ENCODE measurements around the gene HAGHL.
A peak's percentile ranks its signal among the peaks of the same experiment; 100 is the strongest.

Gene HAGHL

GRCh38 chr16:692356-693108 is 34.4 kb upstream of the HAGHL start:
- no peak for DNase-seq (ENCODE audit: low read depth)
- Histone ChIP-seq H3K27me3 (replicated peaks; ENCODE audit: control insufficient read depth, insufficient read depth, low read length) (peaks cover 14% of the 10 kb centered on the region), H3K9ac (ENCODE audit: low read length) (no peak overlapping the region), H3K36me3 (ENCODE audit: control insufficient read depth, insufficient read depth, low read length, severe bottlenecking) (no peaks in the 10 kb centered on the region), H3K9me3 (ENCODE audit: control insufficient read depth, low read length) (no peaks in the 10 kb centered on the region), H3K4me1 (ENCODE audit: control insufficient read depth, insufficient read depth, low read length) (peaks cover 14% of the 10 kb centered on the region), H3K4me3 (ENCODE audit: low read length) (no peak overlapping the region)

GRCh38 chr16:693364-693763 is 33.5 kb upstream of the HAGHL start:
- Histone ChIP-seq H3K9me3 (ENCODE audit: control insufficient read depth, low read length) (no peaks in the 10 kb centered on the region), H3K27me3 (replicated peaks; ENCODE audit: control insufficient read depth, insufficient read depth, low read length) (peaks cover 14% of the 10 kb centered on the region), H3K36me3 (ENCODE audit: control insufficient read depth, insufficient read depth, low read length, severe bottlenecking) (no peaks in the 10 kb centered on the region), H3K9ac (ENCODE audit: low read length) (no peak overlapping the region), H3K4me1 (ENCODE audit: control insufficient read depth, insufficient read depth, low read length) (peaks cover 14% of the 10 kb centered on the region), H3K4me3 (ENCODE audit: low read length) (no peak overlapping the region)
- DNase-seq (ENCODE audit: low read depth): no peak

- DNase-seq (ENCODE audit: low read depth): no peak
- H3K27me3 ChIP-seq (replicated peaks; ENCODE audit: control insufficient read depth, insufficient read depth, low read length): peaks cover 14% of the 10 kb centered on the region
- H3K36me3 ChIP-seq (ENCODE audit: control insufficient read depth, insufficient read depth, low read length, severe bottlenecking): no peaks in the 10 kb centered on the region
- H3K4me3 ChIP-seq (ENCODE audit: low read length): no peak overlapping the region
- no peak overlapping the region for H3K9ac ChIP-seq (ENCODE audit: low read length)
- H3K4me1 ChIP-seq (ENCODE audit: control insufficient read depth, insufficient read depth, low read length): peaks cover 10% of the 10 kb centered on the region
- H3K9me3 ChIP-seq (ENCODE audit: control insufficient read depth, low read length): no peaks in the 10 kb centered on the region
Observed at GRCh38 chr16:693766-694165, 33.1 kb upstream of the HAGHL start.

- peaks cover 16% of the 10 kb centered on the region for H3K27me3 ChIP-seq (replicated peaks; ENCODE audit: control insufficient read depth, insufficient read depth, low read length)
- H3K36me3 ChIP-seq (ENCODE audit: control insufficient read depth, insufficient read depth, low read length, severe bottlenecking): no peaks in the 10 kb centered on the region
- no peaks in the 10 kb centered on the region for H3K9me3 ChIP-seq (ENCODE audit: control insufficient read depth, low read length)
- no peak overlapping the region for H3K4me3 ChIP-seq (ENCODE audit: low read length)
- peaks cover 5% of the 10 kb centered on the region for H3K4me1 ChIP-seq (ENCODE audit: control insufficient read depth, insufficient read depth, low read length)
- no peak overlapping the region for H3K9ac ChIP-seq (ENCODE audit: low read length)
- DNase-seq (ENCODE audit: low read depth): no peak
Observed at GRCh38 chr16:694187-694862, 32.6 kb upstream of the HAGHL start.

GRCh38 chr16:694863-695354 is 32.0 kb upstream of the HAGHL start:
- Histone ChIP-seq H3K27me3 (replicated peaks; ENCODE audit: control insufficient read depth, insufficient read depth, low read length) (peaks cover 16% of the 10 kb centered on the region), H3K4me1 (ENCODE audit: control insufficient read depth, insufficient read depth, low read length) (no peaks in the 10 kb centered on the region), H3K4me3 (ENCODE audit: low read length) (no peak overlapping the region), H3K36me3 (ENCODE audit: control insufficient read depth, insufficient read depth, low read length, severe bottlenecking) (no peaks in the 10 kb centered on the region), H3K9ac (ENCODE audit: low read length) (no peak overlapping the region), H3K9me3 (ENCODE audit: control insufficient read depth, low read length) (no peaks in the 10 kb centered on the region)
- no peak for DNase-seq (ENCODE audit: low read depth)

- no peaks in the 10 kb centered on the region for H3K36me3 ChIP-seq (ENCODE audit: control insufficient read depth, insufficient read depth, low read length, severe bottlenecking)
- H3K9ac ChIP-seq (ENCODE audit: low read length): no peak overlapping the region
- H3K27me3 ChIP-seq (replicated peaks; ENCODE audit: control insufficient read depth, insufficient read depth, low read length): peaks cover 22% of the 10 kb centered on the region
- no peak overlapping the region for H3K4me3 ChIP-seq (ENCODE audit: low read length)
- DNase-seq (ENCODE audit: low read depth): no peak
- H3K9me3 ChIP-seq (ENCODE audit: control insufficient read depth, low read length): no peaks in the 10 kb centered on the region
- H3K4me1 ChIP-seq (ENCODE audit: control insufficient read depth, insufficient read depth, low read length): no peaks in the 10 kb centered on the region
Observed at GRCh38 chr16:695355-696089, 31.4 kb upstream of the HAGHL start.

GRCh38 chr16:698911-699671 is 27.8 kb upstream of the HAGHL start:
- H3K9ac ChIP-seq (ENCODE audit: low read length): no peak overlapping the region
- H3K4me3 ChIP-seq (ENCODE audit: low read length): no peak overlapping the region
- H3K4me1 ChIP-seq (ENCODE audit: control insufficient read depth, insufficient read depth, low read length): no peaks in the 10 kb centered on the region
- H3K9me3 ChIP-seq (ENCODE audit: control insufficient read depth, low read length): no peaks in the 10 kb centered on the region
- peaks cover 47% of the 10 kb centered on the region for H3K27me3 ChIP-seq (replicated peaks; ENCODE audit: control insufficient read depth, insufficient read depth, low read length)
- DNase-seq (ENCODE audit: low read depth): no peak
- H3K36me3 ChIP-seq (ENCODE audit: control insufficient read depth, insufficient read depth, low read length, severe bottlenecking): no peaks in the 10 kb centered on the region

GRCh38 chr16:700684-701584 is 26.0 kb upstream of the HAGHL start:
- no peaks in the 10 kb centered on the region for H3K9me3 ChIP-seq (ENCODE audit: control insufficient read depth, low read length)
- H3K4me1 ChIP-seq (ENCODE audit: control insufficient read depth, insufficient read depth, low read length): no peaks in the 10 kb centered on the region
- H3K9ac ChIP-seq (ENCODE audit: low read length): no peak overlapping the region
- H3K36me3 ChIP-seq (ENCODE audit: control insufficient read depth, insufficient read depth, low read length, severe bottlenecking): no peaks in the 10 kb centered on the region
- no peak overlapping the region for H3K4me3 ChIP-seq (ENCODE audit: low read length)
- DNase-seq (ENCODE audit: low read depth): peak; percentile 64
- H3K27me3 ChIP-seq (replicated peaks; ENCODE audit: control insufficient read depth, insufficient read depth, low read length): peaks cover 47% of the 10 kb centered on the region

- no peaks in the 10 kb centered on the region for H3K36me3 ChIP-seq (ENCODE audit: control insufficient read depth, insufficient read depth, low read length, severe bottlenecking)
- peaks cover 52% of the 10 kb centered on the region for H3K27me3 ChIP-seq (replicated peaks; ENCODE audit: control insufficient read depth, insufficient read depth, low read length)
- H3K4me3 ChIP-seq (ENCODE audit: low read length): no peak overlapping the region
- no peaks in the 10 kb centered on the region for H3K4me1 ChIP-seq (ENCODE audit: control insufficient read depth, insufficient read depth, low read length)
- no peak for DNase-seq (ENCODE audit: low read depth)
- no peaks in the 10 kb centered on the region for H3K9me3 ChIP-seq (ENCODE audit: control insufficient read depth, low read length)
- H3K9ac ChIP-seq (ENCODE audit: low read length): no peak overlapping the region
Observed at GRCh38 chr16:702341-702740, 24.6 kb upstream of the HAGHL start.

- Histone ChIP-seq H3K9me3 (ENCODE audit: control insufficient read depth, low read length) (no peaks in the 10 kb centered on the region), H3K27me3 (replicated peaks; ENCODE audit: control insufficient read depth, insufficient read depth, low read length) (peaks cover 62% of the 10 kb centered on the region), H3K4me1 (ENCODE audit: control insufficient read depth, insufficient read depth, low read length) (no peaks in the 10 kb centered on the region), H3K9ac (ENCODE audit: low read length) (no peak overlapping the region), H3K36me3 (ENCODE audit: control insufficient read depth, insufficient read depth, low read length, severe bottlenecking) (no peaks in the 10 kb centered on the region), H3K4me3 (ENCODE audit: low read length) (no peak overlapping the region)
- no peak for DNase-seq (ENCODE audit: low read depth)
Observed at GRCh38 chr16:703406-703805, 23.5 kb upstream of the HAGHL start.
